ENCODE data around the gene IL17F.

DNA sequence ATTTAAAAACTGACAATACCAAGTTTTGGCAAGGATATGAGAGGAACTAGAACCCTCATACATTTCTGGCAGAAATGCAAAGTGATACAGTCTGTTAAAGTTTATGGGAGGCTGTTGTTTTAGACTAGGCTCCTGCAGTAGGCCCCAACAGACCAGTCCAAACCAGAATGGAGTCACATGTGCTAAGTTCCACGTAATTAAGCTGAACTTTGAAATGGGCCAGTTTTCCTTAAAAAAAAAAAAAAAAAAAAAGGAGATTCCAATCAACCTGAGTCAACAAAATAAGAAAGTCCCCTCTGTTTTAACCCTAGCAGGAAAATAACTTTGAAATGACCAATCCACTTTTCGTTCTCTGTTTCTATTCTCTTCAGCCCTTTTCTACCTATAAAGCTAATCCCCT lies 26.5 kb downstream of the IL17F start:
- TF ChIP-seq, protein P1, sequence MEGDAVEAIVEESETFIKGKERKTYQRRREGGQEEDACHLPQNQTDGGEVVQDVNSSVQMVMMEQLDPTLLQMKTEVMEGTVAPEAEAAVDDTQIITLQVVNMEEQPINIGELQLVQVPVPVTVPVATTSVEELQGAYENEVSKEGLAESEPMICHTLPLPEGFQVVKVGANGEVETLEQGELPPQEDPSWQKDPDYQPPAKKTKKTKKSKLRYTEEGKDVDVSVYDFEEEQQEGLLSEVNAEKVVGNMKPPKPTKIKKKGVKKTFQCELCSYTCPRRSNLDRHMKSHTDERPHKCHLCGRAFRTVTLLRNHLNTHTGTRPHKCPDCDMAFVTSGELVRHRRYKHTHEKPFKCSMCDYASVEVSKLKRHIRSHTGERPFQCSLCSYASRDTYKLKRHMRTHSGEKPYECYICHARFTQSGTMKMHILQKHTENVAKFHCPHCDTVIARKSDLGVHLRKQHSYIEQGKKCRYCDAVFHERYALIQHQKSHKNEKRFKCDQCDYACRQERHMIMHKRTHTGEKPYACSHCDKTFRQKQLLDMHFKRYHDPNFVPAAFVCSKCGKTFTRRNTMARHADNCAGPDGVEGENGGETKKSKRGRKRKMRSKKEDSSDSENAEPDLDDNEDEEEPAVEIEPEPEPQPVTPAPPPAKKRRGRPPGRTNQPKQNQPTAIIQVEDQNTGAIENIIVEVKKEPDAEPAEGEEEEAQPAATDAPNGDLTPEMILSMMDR (optimal IDR thresholded peaks at IDR 0.05 in 1 of 3, IDR thresholded peaks at IDR 0.05 in 1 of 3, conservative IDR thresholded peaks at IDR 0.05 in 1 of 3; ENCODE audit: extremely low read depth in 1 of 3, insufficient read depth in 2 of 3, low read length in 3 of 3): no peak
- no peak for TF ChIP-seq EZH2 (IDR thresholded peaks at IDR 0.05; ENCODE audit: low read length)
